HG03521 (cell line): Measurements from ENCODE around the gene SLC2A2.

Source experiments
- ATAC-seq: cut with Tn5 transposase; IDR thresholded peaks from one replicate; pipeline ENCODE4 v1.9.1; 2021; ENCODE audit warnings: mild to moderate bottlenecking, moderate library complexity; ENCODE audit not compliant: unreplicated experiment

SLC2A2 gene

DNA sequence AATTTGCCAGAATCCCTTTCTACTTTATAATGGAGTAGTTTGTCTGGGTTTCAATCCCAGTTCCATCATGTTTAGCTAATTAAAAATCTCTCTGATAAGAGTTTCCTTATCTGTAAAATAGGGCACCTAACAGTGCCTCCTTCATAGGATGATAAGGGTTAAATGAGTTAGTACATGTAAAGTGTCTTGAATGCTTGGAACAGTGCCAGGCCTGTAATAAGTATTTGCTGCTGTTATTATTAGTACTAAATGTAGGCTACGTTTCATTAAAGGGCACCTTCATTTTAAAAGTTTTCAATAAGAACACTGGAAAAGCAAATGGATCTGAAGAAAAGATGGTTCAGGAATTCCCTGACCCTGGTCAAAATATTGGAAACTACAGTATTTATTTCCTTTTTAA is 11.8 kb upstream of the SLC2A2 start:
- ATAC-seq: no peak

DNA sequence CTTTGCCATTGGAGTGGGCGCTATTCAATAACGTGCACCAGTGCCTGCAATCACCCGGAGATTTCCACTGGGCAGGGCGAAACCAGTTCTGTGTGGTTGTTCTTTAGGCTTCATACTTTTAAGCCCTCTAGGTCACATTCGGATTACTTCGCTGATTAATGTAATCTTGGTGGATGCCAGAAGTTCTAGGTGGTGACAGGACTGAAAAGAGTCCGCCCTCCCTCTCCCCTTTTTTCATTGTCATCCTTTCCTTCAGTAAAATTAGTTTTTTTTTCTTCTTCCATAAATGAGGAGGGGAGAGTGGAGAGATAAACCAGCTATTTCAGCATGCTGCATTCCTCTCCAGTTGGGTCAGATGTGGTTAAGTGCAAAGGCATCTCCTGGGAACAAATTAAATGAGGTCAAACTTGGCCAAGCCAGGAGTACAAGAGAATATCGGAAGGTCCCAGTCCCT is 2.3 kb upstream of the SLC2A2 start:
- ATAC-seq: no peak

DNA sequence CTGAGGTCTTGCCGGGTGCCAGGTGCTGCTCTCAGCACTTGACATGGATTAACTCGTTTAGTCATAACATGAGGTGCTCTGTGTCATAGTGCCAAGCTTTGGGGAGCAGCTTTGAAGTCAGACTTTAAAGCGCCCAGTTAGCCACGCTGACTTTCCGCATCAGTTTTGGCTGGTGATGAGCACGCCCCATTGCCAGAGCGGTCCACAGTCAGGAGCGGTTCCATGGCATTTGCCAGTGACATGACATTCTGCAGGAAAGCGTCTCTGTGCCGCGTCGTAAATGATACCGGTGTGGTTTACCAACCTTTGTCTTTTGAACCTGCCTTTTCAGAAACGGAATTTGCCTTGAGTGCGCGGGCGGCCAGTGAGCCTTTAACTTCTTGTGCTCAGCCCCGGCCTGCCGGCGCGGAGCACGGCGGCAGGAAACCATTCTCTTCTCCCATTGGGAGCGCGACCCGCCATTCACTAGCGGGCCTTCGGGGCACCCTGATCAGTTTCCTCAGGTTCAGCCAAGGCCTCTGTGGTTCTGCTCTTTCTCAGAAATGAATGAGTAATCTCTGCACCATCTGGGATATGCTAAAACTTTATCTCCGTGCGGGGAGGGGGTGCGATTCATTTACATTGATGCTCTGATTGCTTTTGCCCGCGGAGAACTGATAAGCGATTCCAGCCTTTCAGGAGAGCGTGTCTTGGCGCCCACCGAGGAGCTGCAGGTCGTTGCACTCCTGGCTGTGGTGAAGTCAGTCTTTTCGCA is 1.7 kb upstream of the SLC2A2 start:
- ATAC-seq: no peak

DNA sequence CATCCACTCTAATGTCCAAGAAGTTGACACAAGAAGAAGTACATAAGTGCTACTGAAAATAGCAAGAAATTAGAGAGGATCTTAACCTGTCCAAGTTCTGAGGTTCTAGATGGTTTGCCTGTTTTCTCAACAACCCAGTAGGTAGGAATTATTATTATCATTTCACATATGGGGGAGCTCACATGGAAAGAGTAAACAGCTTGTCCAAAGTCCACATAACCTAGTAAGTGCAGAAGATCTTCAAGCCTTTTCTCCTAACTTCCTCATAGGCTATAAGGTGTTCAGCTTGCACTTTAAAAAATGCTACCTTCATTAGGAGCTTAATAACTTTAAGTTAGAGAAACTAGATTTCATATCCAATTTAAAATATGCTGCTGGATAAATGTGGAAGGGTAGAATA is 3.0 kb downstream of the SLC2A2 start:
- no peak for ATAC-seq

DNA sequence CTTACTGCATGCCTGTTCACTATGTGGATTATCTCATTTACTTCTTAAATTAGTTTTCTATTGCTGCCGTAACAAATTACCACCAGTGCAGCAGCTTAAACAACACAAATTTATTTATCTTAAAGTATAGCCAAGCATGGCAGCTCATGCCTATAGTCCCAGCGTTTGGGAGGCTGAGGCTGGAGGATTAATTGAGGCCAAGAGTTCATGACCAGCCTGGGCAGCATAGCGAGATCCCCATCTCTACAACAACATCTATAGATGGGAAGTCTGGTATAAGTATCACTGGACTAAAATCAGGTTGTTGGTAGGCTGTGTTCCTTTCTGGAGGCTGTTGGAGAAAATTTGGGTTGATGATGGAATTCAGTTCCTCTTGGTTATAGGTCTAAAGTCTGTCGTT is 5.1 kb downstream of the SLC2A2 start:
- ATAC-seq: no peak

DNA sequence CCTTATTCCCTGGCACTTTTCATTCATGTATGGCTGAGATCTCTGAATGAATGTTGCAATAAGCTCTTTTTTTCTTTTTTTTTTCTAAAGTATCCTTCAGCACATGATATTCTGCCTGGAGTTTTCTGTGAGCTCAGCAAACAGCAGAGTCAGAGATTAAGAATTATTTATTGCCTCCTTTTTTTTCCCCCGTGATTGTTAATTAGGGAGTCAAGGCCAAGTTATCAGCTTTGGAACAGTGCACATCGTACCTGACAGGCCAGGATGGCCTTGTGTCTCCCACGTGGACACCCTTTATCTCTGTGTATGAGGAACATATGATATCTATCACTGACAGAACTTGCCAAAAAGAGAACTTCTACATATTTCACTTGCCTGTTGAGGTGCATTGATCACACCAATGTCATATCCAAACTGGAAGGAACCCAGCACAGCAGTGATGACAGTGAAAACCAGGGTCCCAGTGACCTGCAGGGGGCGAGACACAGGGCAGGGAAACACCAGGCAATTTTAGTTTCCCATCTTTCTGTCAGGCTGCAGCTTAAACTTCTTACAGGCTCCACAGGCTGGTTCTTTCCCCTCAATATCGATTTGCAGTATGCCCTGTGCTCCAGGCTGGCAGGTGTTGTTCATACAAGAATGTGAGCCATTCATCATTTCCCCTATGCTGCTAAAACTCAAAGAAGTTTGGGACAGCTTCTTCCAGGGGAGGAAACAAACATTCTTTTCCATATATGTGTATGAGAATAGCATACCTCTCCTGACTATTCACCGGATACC is 8.2 kb downstream of the SLC2A2 start:
- ATAC-seq: no peak

DNA sequence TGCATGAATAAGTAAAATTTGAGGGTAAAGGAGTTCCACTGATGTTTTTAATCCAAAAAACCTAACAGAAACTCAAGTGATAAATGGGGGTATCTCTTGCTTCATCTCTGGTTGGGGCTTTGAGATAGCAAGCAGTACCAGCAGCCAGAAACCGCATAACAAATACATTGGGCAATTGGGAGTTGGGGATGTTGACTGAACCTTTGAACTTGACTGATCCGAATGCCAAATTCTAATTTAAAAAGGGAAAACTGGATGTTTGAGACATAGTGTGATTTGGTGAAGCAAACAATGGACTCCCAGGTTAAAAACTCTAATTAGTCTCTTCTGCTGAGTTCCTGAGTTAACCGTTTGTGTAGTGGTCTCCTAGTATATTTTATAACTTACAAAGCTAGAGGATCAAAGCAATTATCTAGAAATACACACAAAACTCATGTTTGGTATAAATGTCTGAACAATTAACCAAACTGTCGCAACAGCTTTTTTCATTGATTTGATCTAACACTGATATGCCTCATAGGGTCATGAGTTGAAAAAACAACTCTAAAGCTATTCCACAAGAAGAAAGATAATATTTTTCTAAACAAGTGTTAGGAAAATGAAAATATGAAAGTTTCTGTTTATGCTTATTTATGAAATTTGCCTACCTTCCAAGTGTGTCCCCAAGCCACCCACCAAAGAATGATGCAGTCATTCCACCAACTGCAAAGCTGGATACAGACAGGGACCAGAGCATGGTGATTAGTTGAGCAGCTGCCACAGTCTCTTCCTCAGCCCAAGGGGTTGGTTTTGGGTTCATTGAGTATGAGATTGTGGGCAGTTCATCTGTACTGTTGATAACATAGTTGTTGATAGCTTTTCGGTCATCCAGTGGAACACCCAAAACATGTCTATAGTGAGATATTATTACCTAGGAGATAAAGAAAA is 12.4 kb downstream of the SLC2A2 start:
- no peak for ATAC-seq

DNA sequence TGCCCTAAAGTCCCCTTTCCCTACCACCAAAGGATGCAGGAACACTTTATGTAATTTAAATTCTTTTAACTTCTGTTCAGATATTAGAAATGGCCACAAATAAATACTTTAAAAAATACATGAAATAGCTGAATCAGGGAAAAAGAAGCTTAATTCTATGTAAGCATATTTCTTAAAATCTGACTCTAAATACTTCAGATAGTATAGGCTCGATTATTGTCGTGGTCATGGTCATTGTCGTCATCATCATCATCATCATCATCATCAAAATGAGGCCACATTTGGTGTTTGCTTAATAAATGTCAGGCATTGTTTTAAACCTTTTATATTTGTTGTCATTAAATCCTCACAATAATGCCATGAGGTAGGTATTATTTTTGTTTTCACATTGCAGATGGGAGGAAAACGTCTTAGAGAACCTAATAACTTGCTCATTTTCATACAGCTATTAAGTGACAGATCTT is 14.6 kb downstream of the SLC2A2 start:
- ATAC-seq: no peak

DNA sequence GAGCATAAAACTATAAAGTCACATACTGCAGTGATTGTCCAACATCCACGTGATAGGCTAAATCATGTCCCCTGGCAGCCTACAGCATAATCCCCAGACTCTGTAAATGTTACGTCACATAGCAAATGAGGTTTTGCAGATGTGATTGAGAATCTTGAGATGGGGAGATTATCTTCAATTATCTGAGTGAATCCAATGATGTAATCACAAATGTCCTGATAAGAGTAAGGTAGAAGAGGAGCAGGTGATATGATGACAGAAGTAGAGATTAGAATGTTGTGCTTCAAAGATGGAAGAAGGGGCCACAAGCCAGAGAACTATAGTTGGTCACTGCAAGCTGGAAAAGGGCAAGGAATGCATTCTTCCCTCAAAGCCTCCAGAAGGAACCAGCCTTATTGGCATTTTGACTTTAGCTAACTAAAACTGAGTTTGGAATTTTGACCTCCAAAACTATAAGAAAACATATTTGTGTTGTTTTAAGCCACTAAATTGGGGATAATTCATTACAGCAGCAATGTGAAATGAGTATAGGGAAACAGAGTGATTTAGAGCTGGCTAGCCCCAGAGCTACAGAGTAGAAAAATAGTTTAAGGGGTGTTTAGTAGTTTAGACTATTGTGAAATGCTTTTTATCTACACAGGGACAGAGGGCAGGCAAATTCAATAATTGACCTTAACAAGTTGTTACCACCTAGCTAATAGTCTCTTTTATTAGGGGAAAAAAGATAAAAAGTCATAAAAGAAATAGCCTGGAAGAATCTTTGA is 15.2 kb downstream of the SLC2A2 start:
- no peak for ATAC-seq

DNA sequence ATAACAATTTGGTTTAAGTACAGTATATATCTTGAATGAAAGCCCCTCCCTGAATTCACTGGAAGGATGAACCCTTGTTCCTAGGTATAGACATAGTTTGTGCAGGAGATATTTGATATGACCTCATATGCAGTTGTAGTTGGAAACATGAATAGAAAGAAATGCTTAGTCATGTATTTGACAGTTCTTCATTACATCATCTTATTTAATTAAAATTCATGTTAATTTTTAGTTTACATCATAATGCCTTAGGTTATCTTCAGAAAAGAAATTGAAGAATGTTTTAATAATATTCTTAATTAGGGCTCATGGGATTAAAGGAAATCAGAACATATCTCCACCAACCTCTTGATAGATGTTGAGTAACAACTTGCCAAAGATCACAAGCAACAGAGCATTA is 19.2 kb downstream of the SLC2A2 start:
- ATAC-seq: no peak

DNA sequence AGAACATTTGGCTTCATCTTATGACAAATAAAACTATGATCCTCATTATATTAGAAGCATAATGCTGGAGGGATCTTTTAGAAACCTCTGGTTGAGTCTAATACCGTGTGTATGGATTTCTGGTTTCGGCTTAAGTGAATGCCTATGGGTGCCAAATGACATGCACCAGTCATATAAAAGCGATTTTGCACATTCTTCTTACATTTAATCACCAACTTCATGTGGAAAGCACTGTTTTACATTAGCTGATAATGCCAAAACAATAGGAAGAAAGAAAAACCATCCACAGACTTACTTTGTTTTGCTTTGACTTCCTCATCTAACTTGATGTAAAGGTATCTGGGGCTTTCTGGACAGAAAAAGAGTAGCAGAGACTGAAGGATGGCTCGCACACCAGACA is 20.9 kb downstream of the SLC2A2 start:
- ATAC-seq: no peak

DNA sequence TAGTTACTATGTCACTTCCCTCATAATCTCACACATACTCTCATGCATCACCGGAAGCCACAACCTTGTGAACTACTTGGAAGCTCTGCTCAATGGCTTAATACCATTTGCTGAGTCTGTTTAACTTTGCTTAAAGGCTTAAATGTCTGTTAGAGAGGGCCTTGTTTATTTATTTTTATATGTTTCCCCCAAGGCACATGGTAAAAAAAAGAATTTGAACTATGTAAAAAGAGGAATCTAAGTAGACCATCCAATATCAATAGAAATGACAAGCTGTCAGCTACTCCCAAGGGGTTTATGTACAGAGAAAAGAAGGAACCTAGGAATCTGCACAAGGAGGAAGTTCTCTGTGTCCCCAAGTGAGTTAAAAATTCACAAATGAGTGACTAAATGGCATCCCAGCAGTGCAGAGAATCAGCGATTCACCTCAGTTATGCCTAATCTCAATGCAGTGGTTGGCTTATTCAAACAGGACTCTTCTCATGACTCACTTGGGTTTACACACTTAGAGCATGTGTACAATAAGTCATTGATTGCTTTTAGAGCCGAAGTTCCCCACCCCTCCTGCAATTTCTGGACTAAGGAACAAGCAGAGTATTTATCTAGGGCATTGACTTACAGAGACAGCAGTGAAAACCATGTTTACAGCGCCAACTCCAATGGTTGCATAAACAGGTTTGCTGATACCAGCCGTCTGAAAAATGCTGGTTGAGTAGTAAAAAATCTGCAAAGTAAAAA is 24.4 kb downstream of the SLC2A2 start:
- ATAC-seq: no peak

DNA sequence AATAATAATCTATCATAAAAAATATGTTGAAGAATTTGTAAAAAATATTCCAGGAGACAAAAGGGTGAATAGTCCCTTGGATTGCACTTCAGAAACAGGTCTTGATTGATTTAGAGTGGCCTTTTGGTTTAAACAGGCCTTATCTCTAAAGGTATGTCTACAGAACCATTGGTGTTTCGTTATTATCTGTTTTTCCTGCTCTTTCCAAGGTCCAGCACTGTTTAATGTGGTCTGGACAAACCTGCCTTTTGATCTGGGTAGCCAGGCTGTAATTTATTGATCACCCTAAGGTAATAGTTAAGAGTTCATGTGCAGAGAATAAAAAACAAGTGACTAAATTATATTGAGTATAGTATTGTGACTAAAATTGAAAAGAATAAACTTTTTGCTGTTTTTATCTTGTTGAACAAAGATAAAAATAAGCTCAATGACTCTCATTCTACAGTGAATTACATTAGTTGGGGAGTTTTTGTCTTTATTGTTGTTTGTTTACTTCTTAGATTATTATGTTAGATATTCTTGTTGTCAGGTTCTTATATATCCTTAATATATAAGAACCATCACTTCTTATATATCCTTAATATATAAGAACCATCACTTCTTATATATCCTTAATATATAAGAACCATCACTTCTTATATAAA is 25.1 kb downstream of the SLC2A2 start:
- no peak for ATAC-seq

DNA sequence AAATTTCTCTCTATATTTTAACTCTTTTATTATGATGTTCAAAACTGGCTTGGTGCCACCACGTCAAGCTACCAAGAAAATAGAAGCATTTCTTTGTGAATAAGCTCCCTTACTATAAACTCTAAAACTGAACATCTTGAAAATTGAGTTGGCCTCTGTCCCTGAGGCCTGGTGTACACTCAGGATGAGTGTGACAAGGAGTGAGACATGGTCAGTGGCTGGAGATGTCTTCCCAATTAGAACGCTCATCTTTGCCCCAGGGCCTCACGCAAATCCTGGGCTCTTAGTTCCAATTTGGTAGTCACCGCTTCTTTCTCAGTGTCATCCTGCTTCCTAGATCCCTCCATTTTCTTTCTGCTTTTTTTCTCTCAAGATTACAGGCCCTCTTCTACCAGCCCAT is 26.2 kb downstream of the SLC2A2 start:
- ATAC-seq: no peak

DNA sequence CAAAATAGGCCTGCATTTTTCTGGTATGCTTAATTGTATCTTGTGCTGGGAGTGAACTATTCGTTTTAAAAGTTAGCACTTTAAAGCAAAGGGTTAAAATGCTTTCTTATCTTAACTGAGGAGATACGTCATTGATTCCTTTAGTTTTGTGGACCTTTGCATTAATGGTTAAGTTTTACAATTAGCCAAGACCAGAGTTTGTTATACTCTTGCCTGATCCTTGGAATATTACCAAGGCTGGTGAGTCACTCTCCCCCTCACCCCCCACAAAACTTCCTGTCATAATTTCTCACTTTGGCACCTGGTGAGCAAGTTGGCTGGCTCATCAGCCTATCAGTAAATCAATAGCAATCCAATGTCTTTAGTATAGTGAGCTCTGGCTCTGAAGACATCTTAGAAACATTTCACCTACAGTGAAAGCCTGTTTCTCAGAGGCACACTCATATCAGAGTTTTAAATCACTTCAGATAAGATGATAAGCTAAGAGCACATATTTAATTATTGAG is 26.7 kb downstream of the SLC2A2 start:
- ATAC-seq: no peak

DNA sequence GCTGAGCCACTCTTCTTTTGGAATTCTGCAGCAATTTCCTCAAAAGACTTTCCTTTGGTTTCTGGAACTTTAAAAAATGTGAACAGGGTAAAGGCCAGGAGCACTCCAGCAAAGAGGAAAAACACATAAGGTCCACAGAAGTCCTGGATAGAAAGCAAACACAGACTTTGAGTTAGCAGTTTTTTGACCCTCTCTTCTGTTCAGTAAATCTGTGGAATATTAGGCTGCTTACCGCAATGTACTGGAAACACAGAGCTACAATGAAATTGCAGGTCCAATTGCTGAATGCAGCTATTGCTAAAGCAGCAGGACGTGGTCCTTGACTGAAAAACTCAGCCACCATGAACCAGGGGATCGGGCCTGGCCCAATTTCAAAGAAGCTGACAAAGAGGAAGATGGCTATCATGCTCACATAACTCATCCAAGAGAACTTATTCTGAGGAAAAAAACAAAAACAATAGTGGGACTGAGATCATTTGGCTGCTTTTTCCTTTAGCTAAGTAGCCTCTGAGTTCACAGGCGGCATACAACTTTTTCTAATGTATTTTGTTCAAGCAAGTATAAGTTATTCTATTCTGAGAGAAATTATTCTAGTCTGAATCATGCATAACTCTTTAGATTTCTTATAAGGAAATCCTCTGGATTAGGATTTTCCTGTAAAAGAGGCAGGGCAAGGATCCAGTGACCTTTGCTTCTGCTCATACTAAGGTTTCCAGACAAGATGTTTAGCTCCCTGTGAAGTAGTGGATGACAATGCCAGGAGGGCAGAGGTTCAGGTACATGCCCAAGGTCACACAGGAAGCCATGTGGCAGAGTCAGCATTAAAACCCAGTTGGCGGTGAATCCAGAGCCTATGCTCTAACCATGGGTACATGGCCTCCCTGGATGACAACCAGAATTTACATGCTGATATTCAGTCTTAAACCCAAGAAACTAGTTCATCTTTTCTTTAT is 28.3 kb downstream of the SLC2A2 start:
- no peak for ATAC-seq

DNA sequence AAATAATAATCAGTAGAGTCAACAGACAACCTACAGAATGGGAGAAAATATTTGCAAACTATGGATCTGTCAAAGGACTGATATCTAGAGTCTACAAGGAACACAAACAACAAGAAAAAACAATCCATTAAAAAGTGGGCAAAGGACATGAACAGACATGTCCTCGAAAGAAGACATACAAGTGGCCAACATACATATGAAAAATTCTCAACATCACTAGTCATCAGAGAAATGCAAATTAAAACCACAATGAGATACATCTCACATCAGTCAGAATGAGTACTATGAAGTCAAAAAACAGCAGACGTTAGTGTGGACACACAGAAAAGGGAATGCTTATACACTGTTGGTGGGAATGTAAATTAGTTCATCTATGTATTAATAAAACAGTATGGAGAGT is 33.7 kb downstream of the SLC2A2 start:
- no peak for ATAC-seq

DNA sequence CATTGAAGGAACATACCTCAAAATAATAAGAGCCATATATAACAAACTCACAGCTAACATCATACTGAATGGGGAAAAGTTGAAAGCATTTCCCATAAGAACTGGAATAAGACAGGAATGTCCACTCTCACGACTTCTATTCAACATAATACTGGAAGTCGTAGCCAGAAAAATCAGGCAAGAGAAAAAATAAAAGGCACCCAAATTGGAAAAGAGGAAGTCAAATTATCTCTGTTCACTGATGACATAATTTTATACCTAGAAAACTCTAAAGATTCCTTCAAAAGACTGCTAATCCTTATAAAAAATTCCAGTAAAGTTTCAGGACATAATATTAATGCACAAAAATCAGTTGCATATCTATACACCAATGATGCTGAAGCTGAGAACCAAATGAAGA is 34.9 kb downstream of the SLC2A2 start:
- no peak for ATAC-seq
